ENCODE measurements around the gene SNX22.
A peak's percentile ranks its signal among the peaks of the same experiment; 100 is the strongest.
"Not testable (repeated sequence)": the region's sequence is repeated elsewhere in the genome, so short reads cannot be mapped to it uniquely, and the experiment has no call there.

The SNX22 gene

DNA sequence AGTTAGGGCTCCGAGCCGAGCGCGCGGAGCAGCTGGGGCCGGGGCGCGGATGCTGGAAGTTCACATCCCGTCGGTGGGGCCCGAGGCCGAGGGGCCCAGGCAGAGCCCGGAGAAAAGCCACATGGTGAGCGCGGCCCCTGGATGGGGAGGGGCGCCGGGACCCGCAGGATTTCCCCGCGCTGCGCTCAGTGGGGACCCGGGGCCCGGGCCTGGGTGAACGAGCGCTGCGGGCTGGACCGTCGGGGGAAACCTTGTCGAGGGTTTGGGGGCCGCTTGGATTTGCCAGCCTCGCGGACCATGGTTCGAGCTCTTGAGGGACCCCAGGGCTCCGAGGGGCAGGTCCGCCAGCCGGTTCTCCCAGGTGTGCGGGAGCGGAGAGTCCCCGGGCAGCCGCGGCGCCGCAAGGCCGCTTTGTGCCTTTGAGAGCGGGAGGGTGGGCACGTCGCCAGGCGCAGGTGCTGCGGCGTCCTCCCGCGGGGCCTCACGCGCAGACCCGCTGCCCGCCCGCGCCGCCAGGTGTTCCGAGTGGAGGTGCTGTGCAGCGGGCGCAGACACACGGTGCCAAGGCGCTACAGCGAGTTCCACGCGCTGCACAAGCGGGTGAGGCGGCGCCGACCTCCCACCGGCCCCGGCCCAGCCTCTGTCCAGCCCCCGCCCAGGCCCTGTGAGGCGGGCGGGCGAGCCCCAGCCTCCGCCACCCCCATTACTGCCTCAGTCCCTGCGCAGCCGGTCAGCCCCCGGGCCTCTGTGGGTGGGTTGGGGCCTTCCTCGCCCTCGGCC lies at the start of gene SNX22:
Gene SNX22 (plus strand): TSS at position 5 of the 780 bp plus-strand sequence. CDS start 45 bp downstream, at position 50.
- Histone ChIP-seq H3K36me3 (ENCODE audit: insufficient read depth, low read depth, low read length) (peaks cover 28% of the 10 kb centered on the region), H3K4me3 (ENCODE audit: low read length) (peak within 1 kb of the TSS; percentile 68), H3K27me3 (ENCODE audit: insufficient read depth, low read length) (peaks cover 37% of the 10 kb centered on the region), H3K27ac (ENCODE audit: low read length) (no peak within 1 kb of the TSS), H3K9me3 (ENCODE audit: insufficient read depth, low read depth, low read length) (no peaks in the 10 kb centered on the region), H3K4me1 (ENCODE audit: insufficient read depth, low read length) (peaks cover 7% of the 10 kb centered on the region), H3K9ac (ENCODE audit: low read depth, low read length) (peak within 1 kb of the TSS; percentile 56; the same call in 1 of the 2 replicates)

DNA sequence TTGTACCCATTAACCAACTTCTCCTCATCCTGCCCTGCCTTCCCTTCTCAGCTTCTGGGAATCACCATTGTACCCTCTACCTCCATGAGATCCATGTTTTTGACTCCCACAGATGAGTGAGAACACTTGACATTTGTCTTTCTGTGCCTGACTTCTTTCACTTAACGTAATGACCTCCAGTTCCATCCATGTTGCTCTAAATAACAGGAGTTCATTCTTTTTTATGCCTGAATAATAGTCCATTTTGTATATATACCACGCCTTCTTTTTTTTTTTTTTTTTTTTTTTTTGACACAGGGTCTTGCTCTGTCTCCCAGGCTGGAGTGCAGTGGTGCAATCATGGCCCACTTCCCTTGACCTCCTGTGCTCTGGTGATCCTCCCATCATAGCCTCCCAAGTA lies 49.0 kb upstream of the SNX22 start:
- H3K27ac ChIP-seq (ENCODE audit: low read length), result no peak overlapping the region
- no peaks in the 10 kb centered on the region for H3K36me3 ChIP-seq (ENCODE audit: insufficient read depth, low read depth, low read length)
- H3K9me3 ChIP-seq (ENCODE audit: insufficient read depth, low read depth, low read length), result no peaks in the 10 kb centered on the region
- no peak overlapping the region for H3K9ac ChIP-seq (ENCODE audit: low read depth, low read length)
- H3K4me1 ChIP-seq (ENCODE audit: insufficient read depth, low read length), result no peaks in the 10 kb centered on the region
- H3K4me3 ChIP-seq (ENCODE audit: low read length), result no peak overlapping the region
- H3K27me3 ChIP-seq (ENCODE audit: insufficient read depth, low read length), result no peaks in the 10 kb centered on the region

DNA sequence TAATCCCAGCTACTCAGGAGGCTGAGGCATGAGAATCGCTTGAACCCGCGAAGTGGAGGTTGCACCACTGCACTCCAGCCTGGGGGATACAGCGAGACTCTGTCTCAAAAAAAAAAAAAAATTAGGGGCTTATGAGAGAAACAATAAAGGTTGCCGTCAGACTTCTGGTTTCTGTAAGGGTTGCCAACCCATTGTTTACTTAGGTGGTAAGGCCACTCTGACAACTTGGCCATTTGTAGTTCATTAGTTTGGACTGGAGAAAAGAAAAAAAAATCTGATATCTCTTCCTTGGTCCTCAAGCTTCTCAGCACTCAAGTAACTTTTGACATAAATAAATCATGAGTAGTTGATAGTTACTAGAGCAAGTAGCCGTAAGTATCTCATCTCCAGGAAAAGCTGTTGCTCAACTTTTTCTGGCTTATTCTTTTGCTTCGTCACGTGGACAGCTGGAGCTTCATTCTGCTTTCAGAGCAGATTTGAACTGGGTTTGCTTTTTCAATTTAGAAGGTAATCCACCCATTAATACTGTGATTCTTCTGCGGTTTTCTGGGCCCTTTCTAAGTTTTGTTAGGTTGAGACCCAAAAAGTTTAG lies 46.3 kb upstream of the SNX22 start:
- no peaks in the 10 kb centered on the region for H3K9me3 ChIP-seq (ENCODE audit: insufficient read depth, low read depth, low read length)
- no peak overlapping the region for H3K4me3 ChIP-seq (ENCODE audit: low read length)
- H3K36me3 ChIP-seq (ENCODE audit: insufficient read depth, low read depth, low read length), result no peaks in the 10 kb centered on the region
- no peak overlapping the region for H3K27ac ChIP-seq (ENCODE audit: low read length)
- H3K9ac ChIP-seq (ENCODE audit: low read depth, low read length), result no peak overlapping the region
- no peaks in the 10 kb centered on the region for H3K4me1 ChIP-seq (ENCODE audit: insufficient read depth, low read length)
- H3K27me3 ChIP-seq (ENCODE audit: insufficient read depth, low read length), result no peaks in the 10 kb centered on the region

DNA sequence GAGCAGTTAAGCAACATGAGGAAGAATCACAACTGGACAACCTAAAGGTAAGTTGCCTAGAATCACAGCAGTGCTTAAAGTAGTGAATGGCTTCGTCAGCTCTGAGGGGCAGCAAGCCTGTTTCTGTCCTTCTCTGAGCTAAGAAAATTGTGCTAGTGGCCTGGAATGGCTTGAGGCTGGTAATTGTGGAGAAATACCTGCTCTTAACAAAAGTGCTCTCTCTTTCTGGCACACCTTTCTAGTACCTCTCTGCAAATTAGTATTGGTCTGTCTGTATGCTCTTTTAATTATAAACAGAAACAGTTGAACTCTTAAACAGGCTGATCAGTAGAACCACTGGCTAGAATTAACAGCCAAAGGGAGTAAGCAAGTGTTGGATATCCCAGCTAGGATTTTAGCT lies 44.2 kb upstream of the SNX22 start:
- no peak overlapping the region for H3K27ac ChIP-seq (ENCODE audit: low read length)
- H3K4me1 ChIP-seq (ENCODE audit: insufficient read depth, low read length), result no peaks in the 10 kb centered on the region; the same call in 1 of the 2 replicates
- H3K9me3 ChIP-seq (ENCODE audit: insufficient read depth, low read depth, low read length), result no peaks in the 10 kb centered on the region
- no peak overlapping the region for H3K9ac ChIP-seq (ENCODE audit: low read depth, low read length)
- no peak overlapping the region for H3K4me3 ChIP-seq (ENCODE audit: low read length)
- H3K36me3 ChIP-seq (ENCODE audit: insufficient read depth, low read depth, low read length), result peaks cover under 1% of the 10 kb centered on the region; the same call in 1 of the 2 replicates
- no peaks in the 10 kb centered on the region for H3K27me3 ChIP-seq (ENCODE audit: insufficient read depth, low read length)

DNA sequence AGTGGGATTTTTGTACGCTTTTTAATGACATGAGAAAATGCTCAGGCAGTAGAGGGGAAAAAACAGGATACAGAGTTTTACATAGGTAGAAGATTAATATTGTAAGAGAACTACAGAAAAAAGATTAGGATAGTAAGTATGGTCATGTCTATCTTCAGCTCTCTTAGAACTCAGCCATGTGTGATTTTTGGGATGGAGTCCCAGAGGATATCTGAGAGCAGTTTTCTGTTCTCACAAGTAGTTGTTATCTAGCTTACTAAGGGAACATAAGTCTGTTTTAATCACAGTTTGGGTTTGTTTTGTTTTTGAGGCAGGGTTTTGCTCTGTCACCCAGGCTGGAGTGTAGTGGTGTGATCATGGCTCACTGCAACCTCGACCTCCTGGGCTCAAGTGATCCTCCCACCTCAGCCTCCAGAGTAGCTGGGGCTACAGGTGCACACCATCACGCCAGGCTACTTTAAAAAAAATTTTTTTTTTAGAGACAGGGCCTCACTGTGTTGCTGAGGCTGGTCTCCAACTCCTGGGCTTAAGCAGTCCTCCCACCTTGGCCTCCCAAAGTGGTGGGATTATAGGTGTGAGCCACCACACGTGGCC lies 41.3 kb upstream of the SNX22 start:
- not testable (repeated sequence) for H3K27ac ChIP-seq (ENCODE audit: low read length); H3K4me3 ChIP-seq (ENCODE audit: low read length); H3K27me3 ChIP-seq (ENCODE audit: insufficient read depth, low read length); H3K9me3 ChIP-seq (ENCODE audit: insufficient read depth, low read depth, low read length); H3K9ac ChIP-seq (ENCODE audit: low read depth, low read length); H3K4me1 ChIP-seq (ENCODE audit: insufficient read depth, low read length)
- H3K36me3 ChIP-seq (ENCODE audit: insufficient read depth, low read depth, low read length), result peaks cover 28% of the 10 kb centered on the region; the same call in 1 of the 2 replicates

DNA sequence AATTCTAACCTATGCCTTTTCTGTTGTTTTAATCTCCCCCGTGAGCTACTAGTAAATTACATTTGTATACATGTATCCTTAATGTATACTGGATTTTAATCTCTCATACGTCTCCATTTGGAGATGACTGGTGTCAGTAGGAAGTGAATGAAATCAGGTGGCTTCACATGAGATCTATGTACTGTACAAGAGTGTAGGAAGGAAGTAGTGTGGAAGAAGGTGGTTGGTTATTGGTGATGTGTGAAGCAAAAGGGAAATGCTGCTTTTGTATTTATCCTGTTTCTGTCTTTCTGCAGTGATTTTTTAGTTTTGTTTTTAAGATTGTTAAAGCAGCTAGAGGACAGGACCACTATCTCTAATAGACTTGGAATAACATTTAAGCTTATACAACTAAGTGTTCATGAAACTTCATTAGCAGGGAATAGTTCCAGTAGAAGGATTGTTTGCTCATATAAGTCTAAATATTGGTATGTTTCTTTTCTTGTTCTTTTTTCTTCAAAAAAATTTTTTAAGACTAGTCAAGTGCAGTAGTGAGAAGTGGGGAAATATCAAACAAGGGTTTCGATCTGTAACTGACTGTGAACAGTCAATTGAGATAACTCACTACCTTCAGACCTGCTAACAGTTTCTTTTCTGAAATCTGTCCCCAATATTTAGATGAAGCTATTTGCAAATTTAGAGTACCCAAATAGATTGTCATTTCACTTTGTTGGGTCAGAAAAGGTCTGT lies 40.4 kb upstream of the SNX22 start:
- H3K4me1 ChIP-seq (ENCODE audit: insufficient read depth, low read length), result no peaks in the 10 kb centered on the region; the same call in 1 of the 2 replicates

DNA sequence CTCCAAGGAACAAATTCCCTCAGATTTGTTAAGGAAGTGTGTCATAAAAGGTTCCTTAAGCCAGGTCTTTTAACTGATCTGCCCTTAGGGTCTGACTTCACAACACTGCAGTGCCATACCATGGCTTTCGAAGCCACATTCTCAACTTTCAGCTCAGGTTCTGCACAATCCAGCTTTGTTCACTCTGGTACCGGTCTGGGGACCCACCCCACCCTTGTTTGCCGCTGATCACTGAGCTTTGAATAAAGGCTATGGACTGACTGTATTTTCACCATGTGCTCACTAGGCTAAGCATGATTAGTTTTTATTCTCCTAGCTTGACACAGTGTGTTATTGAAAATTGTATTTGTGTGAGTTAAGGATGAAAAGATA lies 39.9 kb upstream of the SNX22 start:
- Histone ChIP-seq H3K27ac (ENCODE audit: low read length) (no peak overlapping the region), H3K36me3 (ENCODE audit: insufficient read depth, low read depth, low read length) (peaks cover 43% of the 10 kb centered on the region), H3K27me3 (ENCODE audit: insufficient read depth, low read length) (no peaks in the 10 kb centered on the region), H3K9me3 (ENCODE audit: insufficient read depth, low read depth, low read length) (no peaks in the 10 kb centered on the region), H3K4me3 (ENCODE audit: low read length) (no peak overlapping the region), H3K4me1 (ENCODE audit: insufficient read depth, low read length) (no peaks in the 10 kb centered on the region; the same call in 1 of the 2 replicates), H3K9ac (ENCODE audit: low read depth, low read length) (no peak overlapping the region)

More for the DNA sequence above, 40.4 kb upstream of the SNX22 start:
- no peak overlapping the region for H3K27ac ChIP-seq (ENCODE audit: low read length)
- H3K9me3 ChIP-seq (ENCODE audit: insufficient read depth, low read depth, low read length), result no peaks in the 10 kb centered on the region
- H3K27me3 ChIP-seq (ENCODE audit: insufficient read depth, low read length), result no peaks in the 10 kb centered on the region
- H3K4me3 ChIP-seq (ENCODE audit: low read length), result no peak overlapping the region
- no peak overlapping the region for H3K9ac ChIP-seq (ENCODE audit: low read depth, low read length)
- H3K36me3 ChIP-seq (ENCODE audit: insufficient read depth, low read depth, low read length), result peaks cover 37% of the 10 kb centered on the region; the same call in 1 of the 2 replicates

DNA sequence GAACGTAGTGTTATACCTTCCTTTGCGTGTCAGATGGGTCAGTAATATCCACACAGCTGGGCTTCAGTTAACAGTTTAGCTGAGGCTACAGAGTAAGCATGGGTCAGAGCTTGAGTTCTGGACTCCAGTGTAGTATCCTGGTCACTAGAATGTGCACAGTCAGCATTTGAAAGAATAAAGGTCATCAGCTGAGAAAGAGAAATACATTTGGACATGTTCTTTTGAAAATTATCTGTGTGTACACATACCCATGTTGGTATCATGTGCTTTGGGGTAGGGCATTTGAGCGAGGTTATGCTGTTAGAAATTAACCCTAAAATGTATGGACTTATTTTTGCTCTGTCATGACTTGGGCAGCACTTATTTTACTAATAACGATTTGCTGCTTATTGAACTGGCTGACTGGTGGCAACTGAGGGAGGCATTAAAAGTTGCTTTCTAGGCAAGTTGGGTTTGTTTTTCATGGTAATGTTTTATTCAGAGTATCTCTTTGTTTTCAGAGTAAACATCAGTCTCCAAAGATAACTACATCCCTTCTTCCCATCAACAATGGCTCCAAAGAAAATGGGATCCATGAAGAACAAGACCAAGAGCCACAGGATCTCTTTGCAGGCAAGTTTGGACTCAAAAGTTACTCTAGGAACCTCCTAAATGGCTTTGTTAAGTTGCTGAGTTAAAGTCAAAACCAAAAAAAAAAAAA lies 39.3 kb upstream of the SNX22 start:
- Histone ChIP-seq H3K9me3 (ENCODE audit: insufficient read depth, low read depth, low read length) (no peaks in the 10 kb centered on the region), H3K36me3 (ENCODE audit: insufficient read depth, low read depth, low read length) (peaks cover 46% of the 10 kb centered on the region), H3K27me3 (ENCODE audit: insufficient read depth, low read length) (no peaks in the 10 kb centered on the region), H3K27ac (ENCODE audit: low read length) (no peak overlapping the region), H3K4me1 (ENCODE audit: insufficient read depth, low read length) (no peaks in the 10 kb centered on the region; the same call in 1 of the 2 replicates), H3K9ac (ENCODE audit: low read depth, low read length) (no peak overlapping the region), H3K4me3 (ENCODE audit: low read length) (no peak overlapping the region)

DNA sequence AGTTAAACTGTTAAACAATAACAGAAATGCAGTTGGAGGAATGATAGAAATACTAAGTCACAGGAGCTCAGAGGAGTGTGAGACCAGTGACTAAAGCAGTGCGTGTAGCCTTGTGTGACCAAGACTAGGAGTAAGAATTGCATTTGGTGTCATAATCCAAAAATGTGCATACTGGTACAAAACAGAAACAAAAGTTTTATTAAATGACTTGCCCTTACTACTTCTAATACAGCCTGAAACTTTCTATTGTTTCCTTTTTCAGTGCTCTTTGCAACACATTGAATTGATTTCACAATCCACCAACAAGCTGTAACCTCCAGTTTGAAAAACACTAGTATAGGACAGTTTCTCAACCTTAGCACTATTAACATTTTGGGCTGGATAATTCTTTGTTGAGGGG lies 38.6 kb upstream of the SNX22 start:
- no peaks in the 10 kb centered on the region; the same call in 1 of the 2 replicates for H3K4me1 ChIP-seq (ENCODE audit: insufficient read depth, low read length)
- no peak overlapping the region for H3K27ac ChIP-seq (ENCODE audit: low read length)
- H3K9ac ChIP-seq (ENCODE audit: low read depth, low read length), result no peak overlapping the region
- H3K4me3 ChIP-seq (ENCODE audit: low read length), result no peak overlapping the region
- H3K9me3 ChIP-seq (ENCODE audit: insufficient read depth, low read depth, low read length), result no peaks in the 10 kb centered on the region
- no peaks in the 10 kb centered on the region for H3K27me3 ChIP-seq (ENCODE audit: insufficient read depth, low read length)
- peaks cover 50% of the 10 kb centered on the region for H3K36me3 ChIP-seq (ENCODE audit: insufficient read depth, low read depth, low read length)

DNA sequence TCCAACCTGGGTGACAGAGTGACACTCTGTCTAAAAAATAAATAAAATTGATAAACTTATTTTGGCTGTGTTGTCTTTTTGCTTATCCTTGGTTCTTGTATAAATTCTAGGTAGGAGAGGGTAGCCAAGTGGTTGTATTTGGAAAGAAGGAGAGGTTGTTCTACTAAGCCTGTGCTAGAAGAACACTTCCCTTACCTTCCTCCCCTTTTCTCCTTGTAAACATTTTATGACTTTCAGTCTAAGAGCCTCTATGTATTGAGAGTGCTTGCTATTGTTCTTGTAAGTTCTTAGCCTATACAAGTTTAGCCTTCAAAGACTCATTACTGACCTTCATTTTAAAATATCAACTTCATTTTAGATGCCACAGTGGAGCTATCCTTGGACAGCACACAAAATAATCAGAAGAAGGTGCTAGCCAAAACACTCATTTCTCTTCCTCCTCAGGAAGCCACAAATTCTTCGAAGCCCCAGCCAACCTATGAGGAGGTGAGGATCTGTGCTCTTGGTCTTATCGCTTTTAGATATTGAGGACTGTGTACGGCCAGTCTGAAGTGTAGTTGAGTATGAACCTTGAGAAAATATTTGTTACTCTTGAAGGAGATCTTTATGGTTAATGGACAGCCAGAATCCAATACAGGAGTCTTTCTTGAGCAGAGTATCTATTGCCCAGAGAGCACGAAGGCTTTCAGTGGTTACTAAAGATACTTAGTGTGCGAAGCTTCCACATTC lies 33.6 kb upstream of the SNX22 start:
- Histone ChIP-seq H3K4me1 (ENCODE audit: insufficient read depth, low read length) (no peaks in the 10 kb centered on the region), H3K9ac (ENCODE audit: low read depth, low read length) (no peak overlapping the region), H3K27ac (ENCODE audit: low read length) (no peak overlapping the region), H3K9me3 (ENCODE audit: insufficient read depth, low read depth, low read length) (no peaks in the 10 kb centered on the region), H3K4me3 (ENCODE audit: low read length) (no peak overlapping the region), H3K36me3 (ENCODE audit: insufficient read depth, low read depth, low read length) (peaks cover 88% of the 10 kb centered on the region), H3K27me3 (ENCODE audit: insufficient read depth, low read length) (no peaks in the 10 kb centered on the region)

Data from iPS-20b (cell line).